NCI-H2081 treated with DMSO at 0.1 percent for 48 hours (cell line): ENCODE data around the gene FAM174A.
A peak's percentile ranks its signal among the peaks of the same experiment; 100 is the strongest.

Source experiments
- DNase-seq: peaks from one replicate; lab custom pipeline; 2025; lab: John Stamatoyannopoulos, UW

FAM174A gene

GRCh38 chr5:100535060-100536005 lies at the start of gene FAM174A:
Gene FAM174A, plus strand, starts transcription at chr5:100535374. Its CDS starts 157 bp downstream, at chr5:100535531.
- DNase-seq, result peak; percentile 66

DNA sequence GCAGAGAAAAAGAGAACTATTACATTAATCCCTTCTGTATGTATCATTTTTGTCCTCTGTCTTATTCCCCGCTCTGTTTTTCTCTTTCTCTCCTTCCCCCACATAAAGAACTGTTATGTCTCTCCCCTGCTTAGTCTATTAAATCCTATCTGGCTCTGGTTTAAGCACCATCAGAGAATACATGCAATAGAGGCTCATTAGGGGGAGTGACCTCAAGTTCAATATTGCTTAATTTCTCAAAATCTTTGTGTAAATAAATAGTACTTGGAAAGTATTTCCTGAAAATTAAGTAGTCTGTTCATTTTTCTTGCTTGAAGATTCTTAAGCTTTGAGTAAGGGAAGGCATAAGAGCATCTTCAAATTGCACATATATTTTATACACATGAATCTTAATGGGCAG lies 41.2 kb upstream of the FAM174A start:
- no peak for DNase-seq

GRCh38 chr5:100496296-100496695 lies 38.9 kb upstream of the FAM174A start:
- DNase-seq, result no peak

DNA sequence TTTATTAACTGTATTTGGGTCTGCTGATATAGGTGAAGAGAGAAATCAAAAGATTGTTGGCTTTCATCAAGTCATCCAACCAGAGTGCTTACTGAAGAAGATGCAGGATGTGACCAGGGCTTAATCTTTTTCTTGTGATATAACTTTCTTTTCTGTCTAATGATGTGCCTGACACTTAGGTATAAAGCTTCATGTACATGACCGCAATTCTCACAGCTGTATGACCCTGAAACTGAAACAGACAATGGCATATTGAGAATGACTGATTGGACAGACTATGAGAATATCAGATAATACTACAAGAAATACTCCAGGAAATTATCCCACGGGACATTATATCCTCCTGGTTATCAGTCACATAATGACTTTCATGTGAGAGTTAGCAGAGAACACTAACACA lies 32.5 kb upstream of the FAM174A start:
- DNase-seq, result no peak

- no peak for DNase-seq
Measured at GRCh38 chr5:100505984-100506670, 29.0 kb upstream of the FAM174A start.

GRCh38 chr5:100516285-100516684 lies 18.9 kb upstream of the FAM174A start:
- DNase-seq, result no peak

DNA sequence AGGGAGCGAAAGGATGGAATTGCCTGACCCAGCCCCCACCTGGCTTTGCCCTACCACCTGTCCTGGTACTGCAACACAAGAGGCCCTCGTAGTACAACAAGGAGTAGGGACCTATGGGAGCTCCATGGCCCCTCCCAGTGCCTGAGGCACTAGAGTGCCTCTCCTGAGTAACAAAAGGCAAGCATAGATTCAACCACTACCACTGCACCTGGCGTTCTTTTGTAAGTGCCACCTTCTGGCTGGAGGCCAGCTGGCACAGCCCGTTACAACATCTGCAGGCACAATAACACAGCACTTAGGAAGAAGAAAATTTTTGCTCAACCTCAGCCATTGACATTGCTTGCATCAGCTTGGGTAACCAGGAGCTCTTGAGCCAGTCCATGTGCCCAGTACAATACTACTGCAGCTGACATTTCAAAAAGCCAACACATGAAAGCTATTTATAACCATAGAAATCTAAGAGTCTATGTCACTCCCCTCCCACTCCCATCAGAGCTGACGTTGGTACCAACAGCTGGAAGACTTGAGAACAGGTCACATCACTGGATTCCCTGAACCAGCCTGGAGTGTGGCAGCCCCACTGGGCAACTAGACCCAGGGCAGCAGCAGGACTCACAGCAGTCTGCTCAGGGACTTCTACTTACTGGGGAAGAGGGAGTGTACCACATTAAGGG lies 17.7 kb upstream of the FAM174A start:
- peak; percentile 88 for DNase-seq

DNA sequence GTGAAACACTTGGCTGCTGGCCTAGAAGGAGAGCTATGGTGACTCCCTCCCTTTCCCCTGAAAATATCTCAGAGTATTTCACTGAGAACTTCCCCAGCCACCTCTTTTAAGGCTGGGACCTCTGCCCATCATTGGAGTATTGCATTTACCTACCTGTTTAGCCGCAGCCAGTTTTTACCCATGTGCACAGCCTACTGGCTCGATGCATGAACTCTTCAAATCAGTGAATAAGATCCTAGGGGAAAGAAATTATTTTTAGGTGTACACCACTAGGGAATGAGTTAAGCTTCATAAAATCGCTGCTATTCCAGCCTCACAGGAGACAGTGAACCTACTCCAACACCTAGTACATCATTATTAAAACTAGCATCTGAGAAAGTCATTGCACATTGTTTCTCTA lies 16.8 kb upstream of the FAM174A start:
- DNase-seq, result no peak

DNA sequence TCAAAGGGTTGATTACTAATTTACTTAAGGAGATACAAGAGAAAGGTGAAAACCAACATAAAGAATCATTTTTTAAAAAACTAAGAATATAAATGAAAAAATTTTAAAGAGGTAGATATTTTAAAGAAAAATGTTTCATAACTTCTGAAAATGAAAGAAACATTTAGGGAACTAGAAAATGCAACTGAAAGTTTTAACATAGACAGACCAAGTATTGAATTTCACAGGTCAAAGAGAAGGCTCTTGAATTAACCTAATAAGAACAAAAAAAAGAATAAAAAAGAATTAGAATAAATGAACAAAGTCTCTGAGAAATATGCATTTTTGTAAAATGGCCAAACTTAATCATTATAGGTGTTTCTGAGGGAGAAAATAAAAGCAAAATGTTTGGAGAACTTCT lies 16.1 kb upstream of the FAM174A start:
- DNase-seq, result no peak

GRCh38 chr5:100520348-100520747 lies 14.8 kb upstream of the FAM174A start:
- no peak for DNase-seq

DNA sequence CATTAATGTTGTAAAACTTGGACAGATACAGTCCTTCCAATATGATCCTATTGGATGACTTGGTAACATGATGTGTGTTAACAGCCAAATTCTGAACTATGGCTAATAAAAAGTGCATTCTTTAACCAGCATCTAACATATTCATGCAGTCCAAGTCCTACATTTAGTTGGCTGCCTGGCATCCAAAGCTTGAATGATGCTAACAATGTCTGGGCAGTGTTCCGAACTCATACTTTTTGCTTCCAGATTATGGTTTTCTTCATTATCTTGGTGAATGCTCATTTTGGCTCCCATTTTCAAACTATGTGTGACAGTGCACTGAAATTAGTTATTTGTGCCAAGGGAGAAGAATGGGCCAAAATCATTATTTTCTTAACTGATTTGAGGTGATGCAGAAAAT lies 2.8 kb downstream of the FAM174A start:
- no peak for DNase-seq

DNA sequence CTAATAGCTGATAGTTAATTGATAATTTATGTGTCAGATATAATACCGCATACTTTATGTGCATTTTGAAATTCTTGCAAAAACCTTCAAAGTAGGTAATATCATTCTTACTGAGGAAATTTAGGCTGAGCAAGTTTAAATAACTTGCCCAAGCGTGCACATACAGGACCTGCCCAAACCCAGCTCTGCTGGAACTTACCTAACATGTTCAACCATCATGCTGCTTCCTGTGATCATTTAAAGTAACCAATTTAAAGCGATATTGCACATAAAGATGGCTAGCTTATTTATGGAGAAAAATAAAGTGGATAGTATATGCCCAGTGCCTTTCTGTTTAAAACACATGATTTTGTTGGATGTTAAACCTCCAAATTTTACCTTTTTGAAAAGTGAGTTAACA lies 4.3 kb downstream of the FAM174A start:
- DNase-seq, result no peak

DNA sequence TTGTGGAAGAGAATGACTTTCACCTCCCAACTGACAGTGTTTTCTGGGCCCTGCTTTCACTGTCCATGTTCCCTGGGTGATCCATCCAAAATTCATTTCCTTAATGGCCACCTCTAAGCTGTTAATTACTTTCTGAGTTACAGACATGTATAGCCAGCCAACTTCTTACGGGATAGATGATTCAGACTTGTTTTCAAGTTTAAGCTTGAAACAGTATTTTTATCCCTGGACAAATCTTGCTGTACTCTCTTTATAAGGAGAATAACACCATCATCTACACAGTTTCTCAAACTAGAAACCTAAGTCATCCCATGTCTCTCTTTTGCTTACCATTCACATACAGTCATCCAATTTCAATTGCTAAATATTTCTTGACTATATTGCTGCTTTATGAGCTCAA lies 6.9 kb downstream of the FAM174A start:
- DNase-seq, result no peak

DNA sequence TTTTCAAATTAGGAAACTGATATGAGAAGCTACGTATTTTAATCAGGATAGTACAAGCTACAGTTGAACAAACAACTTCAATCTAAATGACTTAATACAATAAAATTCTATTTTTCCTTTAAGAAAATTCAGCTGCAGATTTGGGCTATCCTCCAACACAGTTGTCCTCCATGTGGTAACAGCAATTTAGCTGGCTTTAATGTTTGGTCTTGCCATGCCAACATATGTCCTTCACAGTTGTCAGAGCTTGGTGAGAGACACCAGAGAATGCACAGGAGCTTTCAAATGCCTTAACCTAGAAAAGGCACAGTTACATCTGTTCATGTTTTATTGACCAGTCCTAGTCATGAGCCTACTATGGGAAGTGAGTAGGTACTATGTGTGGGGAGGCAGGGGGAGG lies 10.8 kb downstream of the FAM174A start:
- DNase-seq, result no peak

GRCh38 chr5:100550531-100551051 lies 15.4 kb downstream of the FAM174A start:
- DNase-seq, result no peak

GRCh38 chr5:100551183-100551582 lies 16.0 kb downstream of the FAM174A start:
- no peak for DNase-seq

GRCh38 chr5:100553209-100553608 lies 18.0 kb downstream of the FAM174A start:
- no peak for DNase-seq

GRCh38 chr5:100560860-100561259 lies 25.7 kb downstream of the FAM174A start:
- no peak for DNase-seq

DNA sequence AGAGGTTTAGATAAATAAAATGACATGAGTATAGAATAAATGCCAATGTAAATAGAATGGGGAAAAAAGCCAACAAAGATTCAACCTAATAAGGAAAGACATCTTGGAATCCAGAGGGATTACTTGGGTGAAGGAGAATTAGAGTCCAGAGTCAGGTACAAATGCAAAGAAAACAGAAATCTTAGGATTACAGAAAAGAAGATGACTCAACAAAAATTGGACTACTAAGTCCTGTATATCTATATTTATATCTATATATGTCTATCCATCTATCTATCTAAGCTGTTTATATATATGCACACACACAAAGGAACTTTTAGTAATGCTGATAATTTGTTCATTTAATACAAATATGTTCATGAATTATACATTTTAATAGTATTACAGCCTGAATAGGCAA lies 27.6 kb downstream of the FAM174A start:
- no peak for DNase-seq

DNA sequence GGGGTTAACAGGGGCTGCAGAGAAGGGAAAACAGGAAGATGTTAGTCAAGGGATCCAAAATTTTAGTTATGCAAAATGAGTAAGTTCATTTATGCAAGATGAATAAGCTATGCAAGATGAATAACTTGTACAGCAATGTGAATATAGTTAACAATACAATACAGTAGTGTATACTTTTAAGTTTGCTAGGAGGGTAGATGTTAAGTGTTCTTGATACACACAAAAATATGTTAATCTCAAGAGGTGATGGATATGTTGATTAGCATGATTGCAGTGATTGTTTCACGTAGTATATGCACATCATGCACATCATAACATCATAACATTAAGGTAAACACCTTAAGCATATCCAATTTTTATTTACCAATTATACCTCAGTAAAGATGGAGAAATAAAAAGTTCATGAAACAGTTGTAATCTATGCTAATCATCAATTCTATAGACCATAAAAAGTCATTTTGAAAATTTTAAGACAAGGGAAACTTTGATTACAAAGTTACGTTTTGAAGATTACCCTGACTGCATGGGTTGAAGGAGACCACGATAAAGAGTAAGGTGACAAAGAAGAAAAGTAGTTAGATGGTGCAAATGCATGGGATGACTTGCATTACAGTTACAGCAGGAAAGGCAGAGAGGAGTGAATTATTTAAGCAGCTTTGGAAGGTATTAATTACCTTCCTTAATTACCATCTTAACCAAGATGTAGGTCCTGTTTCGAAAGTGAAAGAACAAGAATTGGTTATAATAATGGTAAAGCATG lies 31.4 kb downstream of the FAM174A start:
- DNase-seq, result no peak

DNA sequence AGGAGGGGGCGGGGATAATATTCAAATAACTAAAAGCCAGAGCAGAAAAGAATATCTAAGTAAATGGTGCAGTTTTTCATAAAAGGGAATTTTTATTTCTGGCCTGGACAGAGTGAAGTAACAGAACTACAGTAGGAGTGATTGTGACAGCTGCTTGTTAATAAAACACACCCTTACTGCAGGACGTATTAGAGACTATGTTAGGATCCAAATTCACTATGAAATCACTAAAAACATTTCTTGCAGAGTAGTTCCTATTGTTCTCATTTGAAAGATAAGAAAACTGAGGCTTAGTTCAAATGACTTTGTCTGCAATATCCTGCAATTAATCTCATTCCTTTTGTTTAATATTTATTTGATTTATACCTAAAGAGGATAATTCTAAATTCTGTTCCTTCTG lies 39.5 kb downstream of the FAM174A start:
- no peak for DNase-seq

DNA sequence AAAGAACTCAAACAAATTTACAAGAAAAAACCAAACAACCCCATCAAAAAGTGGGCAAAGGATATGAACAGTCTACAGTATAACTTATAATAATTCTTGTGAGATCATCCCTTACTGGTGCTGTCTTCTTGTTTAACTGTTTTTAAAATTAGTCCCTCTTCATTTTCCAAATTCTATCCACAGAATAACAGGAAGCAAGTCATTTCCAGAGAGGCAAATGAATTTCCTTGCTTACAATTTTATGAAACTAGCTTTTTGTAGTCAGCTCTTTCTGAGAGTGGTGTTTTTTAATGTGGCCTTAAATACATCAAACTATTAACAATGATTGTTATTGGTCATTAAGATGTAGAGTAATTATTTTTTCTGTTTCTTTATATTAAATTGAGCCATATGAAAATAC lies 40.6 kb downstream of the FAM174A start:
- DNase-seq, result no peak
